HEK293 (cell line): ENCODE results near the gene ASB10.

Source experiments
- CTCF ChIA-PET: fragments of 350-600 bp; formaldehyde crosslinking; extraction: SDS; loops from one replicate; lab custom pipeline; 2021; ENCODE audit warnings: antibody characterized with exemption; lab: Yijun Ruan, JAX
- POLR2A ChIA-PET: fragments of 300-600 bp; formaldehyde crosslinking; extraction: SDS; loops from one replicate; lab custom pipeline; 2020; ENCODE audit warnings: antibody characterized with exemption, inconsistent platforms; lab: Yijun Ruan, JAX
- H3K27ac ChIP-seq: fragments of 200-500 bp; sonication (Bioruptor generic); 2 replicates; pipeline ENCODE4 v1.5.1; 2014; ENCODE audit warnings: low read depth, low read length, control low read depth, inconsistent platforms; ENCODE audit errors: extremely low read depth
- H3K36me3 ChIP-seq, 2 experiments: fragments of 200-500 bp in 1 of 2; sonication (Bioruptor generic) in 1 of 2; 1 replicate in 1 of 2; 2 replicates in 1 of 2; pipeline ENCODE4 v1.5.1; 2014 to 2017; ENCODE audit warnings: inconsistent platforms in 2 of 2, low read length in 2 of 2; ENCODE audit not compliant: control insufficient read depth in 2 of 2, insufficient read depth in 1 of 2
- H3K4me1 ChIP-seq: fragments of 200-500 bp; sonication (Bioruptor generic); 2 replicates; pipeline ENCODE4 v1.5.1; 2014; ENCODE audit warnings: mild to moderate bottlenecking, low read length, inconsistent platforms; ENCODE audit not compliant: control insufficient read depth, insufficient read depth
- H3K4me3 ChIP-seq: 2 replicates; pipeline ENCODE4 v1.5.1; 2011; ENCODE audit warnings: low read depth, mild to moderate bottlenecking, control low read depth, low read length, moderate library complexity
- H3K9me3 ChIP-seq: fragments of 200-500 bp; sonication (Bioruptor generic); 2 replicates; pipeline ENCODE4 v1.5.1; 2014; ENCODE audit warnings: low read depth, low read length, inconsistent platforms; ENCODE audit not compliant: control insufficient read depth, insufficient read depth
- FEZF1 ChIP-seq: fragments of 450-650 bp; formaldehyde crosslinking; IDR thresholded peaks from 2 replicates; pipeline ENCODE4 v1.5.1; 2016; ENCODE audit warnings: missing biosample characterization, missing genetic modification characterization
- GLI4 ChIP-seq: fragments of 450-650 bp; formaldehyde crosslinking; IDR thresholded peaks from 2 replicates; pipeline ENCODE4 v1.5.1; 2016; ENCODE audit warnings: missing biosample characterization, missing genetic modification characterization
- IKZF3 ChIP-seq: fragments of 450-650 bp; IDR thresholded peaks from 2 replicates; pipeline ENCODE4 v1.5.0; 2018; ENCODE audit warnings: missing biosample characterization, mild to moderate bottlenecking, missing genetic modification characterization, moderate library complexity
- KLF1 ChIP-seq: fragments of 450-650 bp; formaldehyde crosslinking; IDR thresholded peaks from 2 replicates; pipeline ENCODE4 v1.5.1; 2016; ENCODE audit warnings: missing biosample characterization, missing genetic modification characterization
- ZIC2 ChIP-seq: fragments of 450-650 bp; formaldehyde crosslinking; IDR thresholded peaks from 2 replicates; pipeline ENCODE4 v1.5.1; 2016; ENCODE audit warnings: missing biosample characterization, missing genetic modification characterization
- ZNF175 ChIP-seq: fragments of 450-650 bp; formaldehyde crosslinking; IDR thresholded peaks from 2 replicates; pipeline ENCODE4 v1.5.1; 2016; ENCODE audit warnings: missing biosample characterization, missing genetic modification characterization
- ZNF214 ChIP-seq: fragments of 450-650 bp; formaldehyde crosslinking; IDR thresholded peaks from 2 replicates; pipeline ENCODE4 v1.5.1; 2017; ENCODE audit warnings: missing biosample characterization, mild to moderate bottlenecking, missing genetic modification characterization, borderline replicate concordance
- ZNF292 ChIP-seq: fragments of 450-650 bp; formaldehyde crosslinking; IDR thresholded peaks from 2 replicates; pipeline ENCODE4 v1.5.1; 2016; ENCODE audit warnings: low read depth, missing biosample characterization, missing genetic modification characterization, borderline replicate concordance
- ZNF324 ChIP-seq: fragments of 450-650 bp; formaldehyde crosslinking; IDR thresholded peaks from 2 replicates; pipeline ENCODE4 v1.5.1; 2016; ENCODE audit warnings: missing biosample characterization, missing genetic modification characterization
- ZNF37A ChIP-seq: fragments of 450-650 bp; IDR thresholded peaks from 2 replicates; pipeline ENCODE4 v1.5.1; 2018; ENCODE audit warnings: missing biosample characterization, missing genetic modification characterization
- ZNF394 ChIP-seq: fragments of 450-650 bp; formaldehyde crosslinking; IDR thresholded peaks from 2 replicates; pipeline ENCODE4 v1.5.1; 2016; ENCODE audit warnings: missing biosample characterization, missing genetic modification characterization, mild to moderate bottlenecking, moderate library complexity, borderline replicate concordance
- ZNF404 ChIP-seq: fragments of 450-650 bp; formaldehyde crosslinking; IDR thresholded peaks from 2 replicates; pipeline ENCODE4 v1.5.1; 2017; ENCODE audit warnings: missing biosample characterization, missing genetic modification characterization
- ZNF473 ChIP-seq: fragments of 450-650 bp; formaldehyde crosslinking; IDR thresholded peaks from 2 replicates; pipeline ENCODE4 v1.5.1; 2017; ENCODE audit warnings: missing biosample characterization, missing genetic modification characterization
- ZNF510 ChIP-seq: fragments of 450-650 bp; formaldehyde crosslinking; IDR thresholded peaks from 2 replicates; pipeline ENCODE4 v1.5.1; 2018; ENCODE audit warnings: mild to moderate bottlenecking, missing genetic modification characterization, missing biosample characterization; ENCODE audit not compliant: insufficient replicate concordance
- ZNF521 ChIP-seq: fragments of 450-650 bp; formaldehyde crosslinking; IDR thresholded peaks from 2 replicates; pipeline ENCODE4 v1.5.1; 2017; ENCODE audit warnings: missing biosample characterization, mild to moderate bottlenecking, missing genetic modification characterization
- ZNF549 ChIP-seq: fragments of 450-650 bp; IDR thresholded peaks from 2 replicates; pipeline ENCODE4 v1.5.1; 2018; ENCODE audit warnings: missing biosample characterization, missing genetic modification characterization, mild to moderate bottlenecking, inconsistent platforms, moderate library complexity
- ZNF555 ChIP-seq: fragments of 450-650 bp; formaldehyde crosslinking; conservative IDR thresholded peaks from 2 replicates; pipeline ENCODE4 v1.5.1; 2017; ENCODE audit warnings: missing biosample characterization, mild to moderate bottlenecking, missing genetic modification characterization, inconsistent platforms
- ZNF585B ChIP-seq: fragments of 450-650 bp; formaldehyde crosslinking; IDR thresholded peaks from 2 replicates; pipeline ENCODE4 v1.5.1; 2016; ENCODE audit warnings: missing biosample characterization, missing genetic modification characterization
- ZNF747 ChIP-seq: fragments of 450-650 bp; formaldehyde crosslinking; IDR thresholded peaks from 2 replicates; pipeline ENCODE4 v1.5.1; 2016; ENCODE audit warnings: missing biosample characterization, missing genetic modification characterization
- ZNF768 ChIP-seq: fragments of 450-650 bp; formaldehyde crosslinking; IDR thresholded peaks from 2 replicates; pipeline ENCODE4 v1.5.1; 2018; ENCODE audit warnings: missing biosample characterization, mild to moderate bottlenecking, missing genetic modification characterization
- ZSCAN23 ChIP-seq: fragments of 450-650 bp; formaldehyde crosslinking; IDR thresholded peaks from 2 replicates; pipeline ENCODE4 v1.5.1; 2016; ENCODE audit warnings: missing biosample characterization, missing genetic modification characterization
- TF ChIP-seq, protein P1 (sequence below): fragments of 450-650 bp; formaldehyde crosslinking; IDR thresholded peaks from 2 replicates; pipeline ENCODE4 v1.5.1; 2016; ENCODE audit warnings: missing biosample characterization, missing genetic modification characterization
- TF ChIP-seq, protein P2 (sequence below): fragments of 450-650 bp; formaldehyde crosslinking; IDR thresholded peaks from 2 replicates; pipeline ENCODE4 v1.5.0; 2017; ENCODE audit warnings: missing biosample characterization, missing genetic modification characterization, borderline replicate concordance
- TF ChIP-seq, protein P3 (sequence below): fragments of 450-650 bp; formaldehyde crosslinking; IDR thresholded peaks from 2 replicates; pipeline ENCODE4 v1.5.1; 2016; ENCODE audit warnings: missing biosample characterization, missing genetic modification characterization

Gene ASB10

DNA sequence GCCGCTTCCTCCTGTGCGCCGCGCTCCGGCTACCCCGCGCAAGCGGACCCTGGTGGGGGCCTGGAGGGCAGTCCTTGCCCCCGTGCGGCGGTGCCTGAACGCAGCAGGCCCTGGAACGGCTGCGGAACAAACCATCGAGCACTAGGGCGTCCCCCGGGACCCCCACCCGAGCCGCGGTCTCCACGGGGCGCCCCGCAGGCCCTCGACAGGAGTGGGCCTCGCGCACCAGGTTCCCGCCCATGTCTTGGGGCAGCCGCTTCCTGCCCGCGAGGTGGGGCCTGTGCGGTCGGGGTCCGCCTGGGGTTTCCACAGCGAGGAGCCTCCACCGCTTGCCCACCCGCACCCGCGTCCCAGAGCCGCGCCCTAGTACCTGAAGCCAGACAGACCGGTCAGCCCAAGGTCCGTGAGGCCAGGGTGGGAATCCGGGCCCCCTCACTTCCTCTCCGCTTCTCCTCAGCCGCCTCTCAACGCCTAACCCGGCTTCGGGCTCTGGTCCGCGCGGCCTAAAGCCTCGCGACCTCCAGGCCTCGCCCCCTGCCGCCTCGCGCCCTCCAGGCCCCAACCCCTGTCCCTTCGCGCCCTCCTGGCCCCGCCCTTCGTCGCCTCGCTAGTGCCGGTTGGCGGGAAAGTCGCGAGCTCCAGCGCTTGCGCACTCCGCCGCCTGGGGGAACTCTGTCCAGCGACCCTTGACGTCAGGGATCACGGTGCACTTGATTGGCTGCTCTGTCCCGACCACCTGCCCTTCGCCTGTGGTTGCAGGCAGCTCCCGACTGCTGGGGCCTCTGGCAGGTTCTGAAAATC, 12.6 kb downstream of the ASB10 start:
- Histone ChIP-seq H3K4me3 (no peak overlapping the region), H3K9me3 (no peaks in the 10 kb centered on the region), H3K4me1 (no peaks in the 10 kb centered on the region), H3K27ac (no peak overlapping the region), H3K36me3 (no peaks in the 10 kb centered on the region)
- ChIA-PET CTCF (interaction anchor here (0.6 to 3.2 kb wide), 7 partner anchors 8 to 169 kb away, joined by 3 to 15 read pairs (median 3); no protein-coding TSS in a partner anchor), POLR2A (no interaction called here)
- TF ChIP-seq ZNF214 (no peak), IKZF3 (tag by site-specific recombination) (no peak), ZNF292 (tag by site-specific recombination) (no peak), ZNF324 (no peak), ZNF394 (no peak)
- TF ChIP-seq, protein P1, sequence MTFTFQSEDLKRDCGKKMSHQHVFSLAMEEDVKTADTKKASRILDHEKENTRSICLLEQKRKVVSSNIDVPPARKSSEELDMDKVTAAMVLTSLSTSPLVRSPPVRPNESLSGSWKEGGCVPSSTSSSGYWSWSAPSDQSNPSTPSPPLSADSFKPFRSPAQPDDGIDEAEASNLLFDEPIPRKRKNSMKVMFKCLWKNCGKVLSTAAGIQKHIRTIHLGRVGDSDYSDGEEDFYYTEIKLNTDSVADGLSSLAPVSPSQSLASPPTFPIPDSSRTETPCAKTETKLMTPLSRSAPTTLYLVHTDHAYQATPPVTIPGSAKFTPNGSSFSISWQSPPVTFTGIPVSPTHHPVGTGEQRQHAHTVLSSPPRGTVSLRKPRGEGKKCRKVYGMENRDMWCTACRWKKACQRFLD (tag by site-specific recombination) = no peak

DNA sequence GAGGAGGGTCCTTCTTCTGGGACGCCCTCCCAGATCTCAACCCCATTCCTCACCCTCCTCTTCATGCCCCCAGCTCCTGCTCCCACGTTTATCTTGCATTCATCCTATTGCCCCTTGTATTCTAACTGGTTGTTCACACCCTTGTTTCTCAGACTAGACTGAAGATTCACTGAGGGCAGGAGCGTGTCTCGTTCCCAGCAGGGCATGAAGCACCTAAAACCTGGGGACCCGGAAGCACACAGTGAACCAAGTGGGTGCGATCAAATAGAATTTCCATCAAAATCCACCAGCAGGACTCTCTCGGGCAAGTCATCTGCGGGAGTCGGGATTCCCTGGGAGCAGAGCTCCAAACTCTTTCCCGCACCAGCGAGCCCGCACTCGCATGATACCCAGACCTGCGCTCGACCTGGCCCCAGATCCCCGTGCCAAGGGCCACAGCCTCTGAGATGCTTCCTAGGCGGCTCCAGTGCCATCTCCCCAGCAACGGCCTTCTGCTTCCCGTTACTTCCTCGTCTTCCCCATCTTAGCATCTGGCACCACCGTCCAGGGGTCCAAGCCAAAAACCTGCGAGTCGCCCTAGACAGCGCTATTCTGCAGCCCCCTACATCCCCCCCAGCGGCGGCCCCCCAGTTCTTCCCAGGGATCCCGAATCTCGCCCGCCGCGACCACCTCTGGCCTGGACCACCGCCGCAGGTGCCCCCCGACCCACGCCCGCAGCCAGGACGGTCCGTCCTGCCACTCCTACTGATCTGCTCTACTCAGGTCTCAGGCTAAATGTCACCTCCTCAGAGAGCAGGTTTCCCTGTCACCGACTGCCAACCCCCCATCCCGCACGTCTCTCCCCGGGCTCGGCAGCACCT, 13.4 kb downstream of the ASB10 start:
- Histone ChIP-seq H3K36me3 (no peaks in the 10 kb centered on the region), H3K27ac (no peak overlapping the region), H3K4me3 (no peak overlapping the region), H3K9me3 (no peaks in the 10 kb centered on the region), H3K4me1 (no peaks in the 10 kb centered on the region)
- CTCF ChIA-PET = interaction anchor here (0.7 to 1.2 kb wide), 5 partner anchors 17 to 142 kb away, joined by 4 to 6 read pairs (median 5); no protein-coding TSS in a partner anchor
- POLR2A ChIA-PET = no interaction called here
- TF ChIP-seq ZIC2 = no peak
- TF ChIP-seq FEZF1 (tag by site-specific recombination) = no peak
- no peak for TF ChIP-seq ZNF521 (tag by site-specific recombination)
- no peak for TF ChIP-seq ZNF585B (tag by site-specific recombination)
- no peak for TF ChIP-seq ZNF747
- TF ChIP-seq ZNF768 = no peak
- TF ChIP-seq ZNF555 = no peak

DNA sequence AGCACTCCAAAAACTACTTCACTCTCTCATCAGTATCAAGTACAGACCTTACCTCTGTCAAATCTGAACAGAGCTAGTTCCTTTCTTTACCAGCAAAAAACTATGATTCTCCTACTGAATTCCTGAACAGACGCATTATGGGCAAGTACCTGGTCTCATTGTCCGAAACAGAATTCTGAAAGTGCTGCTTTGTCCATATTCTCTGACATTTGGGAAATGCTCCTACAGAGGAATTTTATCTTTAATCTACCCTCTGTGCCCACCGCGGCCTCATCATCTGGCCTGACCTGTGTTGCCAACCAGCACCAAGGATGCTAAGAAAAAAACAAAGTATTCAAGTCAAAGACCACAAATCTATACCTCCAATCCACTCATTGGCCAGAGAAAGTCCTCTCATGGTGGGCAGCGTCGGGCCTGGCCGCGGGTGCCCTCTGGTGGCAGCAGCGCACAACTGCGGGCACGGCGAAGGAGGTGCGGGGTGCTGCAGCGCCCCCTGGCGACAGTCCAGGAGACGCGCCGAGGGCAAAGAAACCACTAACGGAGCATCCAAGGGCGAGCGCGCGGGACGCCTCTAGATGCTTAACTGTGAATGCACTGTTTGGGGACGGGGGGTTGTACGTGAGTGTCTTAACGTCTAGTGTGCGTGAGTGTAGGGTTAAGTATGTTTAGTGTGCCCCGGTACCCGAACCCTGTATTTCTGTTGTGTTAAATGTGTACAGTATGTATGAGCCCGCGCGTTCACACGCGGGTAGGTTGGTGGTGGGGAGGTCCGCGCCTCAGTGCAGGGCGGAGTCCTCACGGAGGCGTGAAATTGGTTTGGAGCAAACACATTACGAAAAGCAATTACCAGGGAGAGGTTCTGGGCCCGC, 14.5 kb downstream of the ASB10 start:
- ChIA-PET CTCF (interaction anchor here (0.6 to 1.2 kb wide), 31 partner anchors 9 to 1568 kb away, joined by 3 to 12 read pairs (median 5); partner anchors contain the start of genes ABCF2 and CHPF2), POLR2A (no interaction called here)
- H3K4me3 ChIP-seq = no peak overlapping the region
- no peak overlapping the region for H3K27ac ChIP-seq
- H3K36me3 ChIP-seq = no peaks in the 10 kb centered on the region
- no peaks in the 10 kb centered on the region for H3K4me1 ChIP-seq
- H3K9me3 ChIP-seq = no peaks in the 10 kb centered on the region
- TF ChIP-seq KLF1 (tag by site-specific recombination) (peak; percentile 70), ZNF473 (no peak), ZNF510 (tag by site-specific recombination) (no peak), ZSCAN23 (no peak), ZNF175 (tag by site-specific recombination) (no peak), ZNF404 (tag by site-specific recombination) (no peak), ZNF37A (tag by site-specific recombination) (no peak), GLI4 (tag by site-specific recombination) (peak; percentile 80; the same call in 1 of the 2 replicates), ZNF549 (tag by site-specific recombination) (no peak)
- TF ChIP-seq, protein P2, sequence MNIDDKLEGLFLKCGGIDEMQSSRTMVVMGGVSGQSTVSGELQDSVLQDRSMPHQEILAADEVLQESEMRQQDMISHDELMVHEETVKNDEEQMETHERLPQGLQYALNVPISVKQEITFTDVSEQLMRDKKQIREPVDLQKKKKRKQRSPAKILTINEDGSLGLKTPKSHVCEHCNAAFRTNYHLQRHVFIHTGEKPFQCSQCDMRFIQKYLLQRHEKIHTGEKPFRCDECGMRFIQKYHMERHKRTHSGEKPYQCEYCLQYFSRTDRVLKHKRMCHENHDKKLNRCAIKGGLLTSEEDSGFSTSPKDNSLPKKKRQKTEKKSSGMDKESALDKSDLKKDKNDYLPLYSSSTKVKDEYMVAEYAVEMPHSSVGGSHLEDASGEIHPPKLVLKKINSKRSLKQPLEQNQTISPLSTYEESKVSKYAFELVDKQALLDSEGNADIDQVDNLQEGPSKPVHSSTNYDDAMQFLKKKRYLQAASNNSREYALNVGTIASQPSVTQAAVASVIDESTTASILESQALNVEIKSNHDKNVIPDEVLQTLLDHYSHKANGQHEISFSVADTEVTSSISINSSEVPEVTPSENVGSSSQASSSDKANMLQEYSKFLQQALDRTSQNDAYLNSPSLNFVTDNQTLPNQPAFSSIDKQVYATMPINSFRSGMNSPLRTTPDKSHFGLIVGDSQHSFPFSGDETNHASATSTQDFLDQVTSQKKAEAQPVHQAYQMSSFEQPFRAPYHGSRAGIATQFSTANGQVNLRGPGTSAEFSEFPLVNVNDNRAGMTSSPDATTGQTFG (tag by site-specific recombination) = no peak
- TF ChIP-seq, protein P3, sequence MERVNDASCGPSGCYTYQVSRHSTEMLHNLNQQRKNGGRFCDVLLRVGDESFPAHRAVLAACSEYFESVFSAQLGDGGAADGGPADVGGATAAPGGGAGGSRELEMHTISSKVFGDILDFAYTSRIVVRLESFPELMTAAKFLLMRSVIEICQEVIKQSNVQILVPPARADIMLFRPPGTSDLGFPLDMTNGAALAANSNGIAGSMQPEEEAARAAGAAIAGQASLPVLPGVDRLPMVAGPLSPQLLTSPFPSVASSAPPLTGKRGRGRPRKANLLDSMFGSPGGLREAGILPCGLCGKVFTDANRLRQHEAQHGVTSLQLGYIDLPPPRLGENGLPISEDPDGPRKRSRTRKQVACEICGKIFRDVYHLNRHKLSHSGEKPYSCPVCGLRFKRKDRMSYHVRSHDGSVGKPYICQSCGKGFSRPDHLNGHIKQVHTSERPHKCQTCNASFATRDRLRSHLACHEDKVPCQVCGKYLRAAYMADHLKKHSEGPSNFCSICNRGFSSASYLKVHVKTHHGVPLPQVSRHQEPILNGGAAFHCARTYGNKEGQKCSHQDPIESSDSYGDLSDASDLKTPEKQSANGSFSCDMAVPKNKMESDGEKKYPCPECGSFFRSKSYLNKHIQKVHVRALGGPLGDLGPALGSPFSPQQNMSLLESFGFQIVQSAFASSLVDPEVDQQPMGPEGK (tag by site-specific recombination) = 0 out of 2 replicates have a peak, but pooled peaks have one; percentile 24
